HPDE6-E6E7 (cell line): ENCODE data around the gene VOPP1.
"Not testable (repeated sequence)": the region's sequence is repeated elsewhere in the genome, so short reads cannot be mapped to it uniquely, and the experiment has no call there.

ENCODE experiments used
- DNase-seq: peaks from one replicate; pipeline ENCODE4 v3.0.0; 2011; ENCODE audit warnings: missing footprints; ENCODE audit errors: extremely low spot score

The VOPP1 gene

GRCh38 chr7:55582656-55583055 lies 10.4 kb upstream of the VOPP1 start:
- not testable (repeated sequence) for DNase-seq

- DNase-seq, result no peak
Observed at GRCh38 chr7:55576753-55577152, 4.5 kb upstream of the VOPP1 start.

GRCh38 chr7:55575733-55576132 lies 3.4 kb upstream of the VOPP1 start:
- DNase-seq, result no peak

GRCh38 chr7:55575098-55575497 lies 2.8 kb upstream of the VOPP1 start:
- no peak for DNase-seq

GRCh38 chr7:55574051-55574717 lies 1.9 kb upstream of the VOPP1 start:
- peak; percentile 58 for DNase-seq

- DNase-seq, result no peak
Observed at GRCh38 chr7:55573234-55573900, 1.1 kb upstream of the VOPP1 start.

- peak; percentile 37 for DNase-seq
Observed at GRCh38 chr7:55571511-55572377, 558 bp downstream of the VOPP1 start.

- DNase-seq, result peak; percentile 74
Observed at GRCh38 chr7:55570939-55571338, 1.4 kb downstream of the VOPP1 start.

- DNase-seq, result no peak
Observed at GRCh38 chr7:55570218-55570873, 2.0 kb downstream of the VOPP1 start.

GRCh38 chr7:55569797-55570196 lies 2.5 kb downstream of the VOPP1 start:
- DNase-seq, result no peak

- no peak for DNase-seq
Observed at GRCh38 chr7:55569269-55569663, 3.0 kb downstream of the VOPP1 start.

GRCh38 chr7:55568613-55569268 lies 3.6 kb downstream of the VOPP1 start:
- no peak for DNase-seq

- no peak for DNase-seq
Observed at GRCh38 chr7:55567571-55567970, 4.7 kb downstream of the VOPP1 start.

GRCh38 chr7:55565681-55566080 lies 6.6 kb downstream of the VOPP1 start:
- no peak for DNase-seq

- DNase-seq, result no peak
Observed at GRCh38 chr7:55563596-55564325, 8.5 kb downstream of the VOPP1 start.

- DNase-seq, result no peak
Observed at GRCh38 chr7:55561690-55562089, 10.6 kb downstream of the VOPP1 start.

GRCh38 chr7:55558962-55559920 lies 13.1 kb downstream of the VOPP1 start:
- no peak for DNase-seq

GRCh38 chr7:55557666-55558188 lies 14.6 kb downstream of the VOPP1 start:
- DNase-seq, result no peak

GRCh38 chr7:55556492-55556891 lies 15.8 kb downstream of the VOPP1 start:
- DNase-seq, result no peak
